Endothelial cell of umbilical vein (primary cell): ENCODE measurements around the gene ASGR1. TPM values are rescaled to one million over a fixed set of nuclear protein-coding genes. Genes with fewer than 3 reads are reported as not detected.

ENCODE experiments used
- BruUV-seq: library from RNA; stranded (reverse); fragments of 400-500 nt; replicated peaks from 2 replicates; lab custom pipeline; 2021; lab: Mats Ljungman, UMichigan
- CTCF ChIA-PET: fragments of 300-600, 350-600 bp; sonication (Branson Sonifier 250); formaldehyde crosslinking; loops from one replicate; lab custom pipeline; 2021; ENCODE audit warnings: antibody characterized with exemption, inconsistent platforms; lab: Charles Lee
- POLR2A ChIA-PET: fragments of 300-600, 350-600 bp; sonication (Branson Sonifier 250); formaldehyde crosslinking; loops from one replicate; lab custom pipeline; 2021; ENCODE audit warnings: antibody characterized with exemption, inconsistent platforms; lab: Charles Lee
- DNase-seq: peaks from one replicate; pipeline ENCODE4 v3.0.0-alpha.2; 2011; ENCODE audit warnings: low read depth, low spot score
- FAIRE-seq: peaks from 2 replicates; lab custom pipeline; 2011; peaks lifted over from hg19 to GRCh38; lab: Jason Lieb, UNC
- H2AFZ ChIP-seq: 2 replicates; pipeline ENCODE4 v1.6.0; 2012; ENCODE audit warnings: low read depth, low read length, control low read depth, inconsistent platforms
- H3K27ac ChIP-seq: 2 replicates; pipeline ENCODE4 v1.5.1; 2011; ENCODE audit warnings: low read depth, mild to moderate bottlenecking, control low read depth, low read length, moderate library complexity; ENCODE audit not compliant: insufficient read depth
- H3K27me3 ChIP-seq, 2 experiments: 2 replicates each; pipeline versions ENCODE4 v1.6.0 to v1.6.1; 2011; ENCODE audit warnings: low read length in 2 of 2, mixed read lengths in 1 of 2; ENCODE audit not compliant: control insufficient read depth in 2 of 2, insufficient read depth in 2 of 2
- H3K36me3 ChIP-seq, 2 experiments: 2 replicates in 1 of 2; 3 replicates in 1 of 2; pipeline ENCODE4 v1.5.1; 2011; ENCODE audit warnings: low read length in 2 of 2, mild to moderate bottlenecking in 1 of 2, moderate library complexity in 1 of 2; ENCODE audit not compliant: control insufficient read depth in 2 of 2, insufficient read depth in 2 of 2; ENCODE audit errors: extremely low read depth in 1 of 2
- H3K4me1 ChIP-seq: 3 replicates; pipeline ENCODE4 v1.5.1; 2011; ENCODE audit warnings: mild to moderate bottlenecking, low read length; ENCODE audit not compliant: control insufficient read depth, insufficient read depth; ENCODE audit errors: extremely low read depth
- H3K4me2 ChIP-seq: 2 replicates; pipeline ENCODE4 v1.6.1; 2011; ENCODE audit warnings: low read length, control low read depth, mixed read lengths; ENCODE audit not compliant: insufficient read depth
- H3K4me3 ChIP-seq, 3 experiments: fragments of 200-600 bp in 1 of 3; sonication (generic), shearing (Covaris generic) in 1 of 3; replicated peaks in 1 of 3; 2 replicates each; pipeline ENCODE4 v1.5.1; 2011 to 2016; ENCODE audit warnings: control low read depth in 3 of 3, low read length in 3 of 3, mild to moderate bottlenecking in 2 of 3, inconsistent platforms in 1 of 3, low read depth in 1 of 3, moderate library complexity in 1 of 3; ENCODE audit not compliant: insufficient read depth in 1 of 3
- H3K79me2 ChIP-seq: 2 replicates; pipeline ENCODE4 v1.6.0; 2012; ENCODE audit warnings: low read length, inconsistent platforms; ENCODE audit not compliant: control insufficient read depth, insufficient read depth
- H3K9ac ChIP-seq: replicated peaks from 2 replicates; pipeline ENCODE3; 2011; ENCODE audit warnings: low read length, control low read depth; ENCODE audit not compliant: insufficient read depth; ENCODE audit errors: extremely low read depth
- H3K9me1 ChIP-seq: replicated peaks from 3 replicates; pipeline ENCODE4 v1.6.0; 2011; ENCODE audit warnings: mild to moderate bottlenecking, low read length; ENCODE audit not compliant: control insufficient read depth, insufficient read depth; ENCODE audit errors: extremely low read depth
- H3K9me3 ChIP-seq: replicated peaks from 2 replicates; pipeline ENCODE4 v1.5.1; 2012; ENCODE audit warnings: low read length, inconsistent platforms; ENCODE audit not compliant: control insufficient read depth, insufficient read depth
- H4K20me1 ChIP-seq: replicated peaks from 2 replicates; pipeline ENCODE3; 2011; ENCODE audit warnings: mild to moderate bottlenecking, low read length; ENCODE audit not compliant: control insufficient read depth, insufficient read depth; ENCODE audit errors: extremely low read depth
- EZH2 ChIP-seq: IDR thresholded peaks from 2 replicates; pipeline ENCODE4 v1.6.1; 2012; ENCODE audit warnings: borderline replicate concordance, low read depth, mild to moderate bottlenecking, moderate library complexity, low read length, inconsistent platforms; ENCODE audit not compliant: severe bottlenecking
- FOS ChIP-seq: IDR thresholded peaks from 2 replicates; pipeline ENCODE4 v1.6.1; 2011; ENCODE audit warnings: mild to moderate bottlenecking, low read length, moderate library complexity, borderline replicate concordance; ENCODE audit not compliant: insufficient read depth
- GATA2 ChIP-seq: IDR thresholded peaks from 2 replicates; pipeline ENCODE4 v1.7.0; 2011; ENCODE audit warnings: low read depth, mild to moderate bottlenecking, moderate library complexity, mixed read lengths, low read length; ENCODE audit not compliant: insufficient read length, insufficient read depth
- JUN ChIP-seq: IDR thresholded peaks from 2 replicates; pipeline ENCODE4 v1.6.1; 2011; ENCODE audit warnings: borderline replicate concordance, low read depth; ENCODE audit not compliant: insufficient read length, insufficient read depth
- MAX ChIP-seq: IDR thresholded peaks from 2 replicates; pipeline ENCODE4 v1.6.1; 2011; ENCODE audit not compliant: insufficient read depth, insufficient read length
- MYC ChIP-seq: IDR thresholded peaks from one replicate; pipeline ENCODE4 v1.6.1; 2011; ENCODE audit warnings: mild to moderate bottlenecking, low read depth, low read length
- POLR2A ChIP-seq: IDR thresholded peaks from 2 replicates; pipeline ENCODE4 v1.6.1; 2012; ENCODE audit warnings: low read depth, mild to moderate bottlenecking, control low read depth, low read length
- POLR2AphosphoS5 ChIP-seq: IDR thresholded peaks from 2 replicates; pipeline ENCODE4 v1.6.1; 2012; ENCODE audit warnings: low read depth, mild to moderate bottlenecking, control low read depth, low read length, moderate library complexity; ENCODE audit not compliant: insufficient read depth
- dilution Hi-C: fragments of 300-500 bp; cut with MboI; formaldehyde crosslinking; loops from one replicate; pipeline ENCODE4 v1.15.0; 2019; ENCODE audit warnings: low sequenced_read_pairs; ENCODE audit not compliant: extremely low pct_ligation_motif_present
- intact Hi-C: fragments of 100-400 bp; cut with micrococcal nuclease; formaldehyde crosslinking; loops from one replicate; pipeline ENCODE4 v1.10.0; 2022
- polyA plus RNA-seq, 4 experiments: library from polyadenylated mRNA; depleted of rRNA in 3 of 4; stranded (reverse) in 3 of 4; unstranded in 1 of 4; fragments of >200 nt; gene quantifications; 2 replicates each; pipeline versions ENCODE4 v1.2.1 to v1.2.3, GENCODE V29; 2011 to 2012; ENCODE audit warnings: missing spikeins in 1 of 4
- total RNA-seq: library from RNA; stranded (reverse); gene quantifications from 2 replicates; pipeline ENCODE4 v1.2.3, GENCODE V29; 2021
- TF ChIP-seq, protein P1 (sequence below), 2 donors: IDR thresholded peaks; 1 replicate in 1 of 2; 2 replicates in 1 of 2; pipeline ENCODE4 v1.5.1; 2011; ENCODE audit warnings: low read length in 2 of 2, mild to moderate bottlenecking in 2 of 2, moderate library complexity in 2 of 2, control low read depth in 1 of 2, inconsistent platforms in 1 of 2, low read depth in 1 of 2; ENCODE audit not compliant: insufficient read depth in 1 of 2; ENCODE audit errors: extremely low read depth in 1 of 2

The ASGR1 gene
- total and polyA plus RNA-seq, 2 donors (not counting 3 experiments of a cell fraction or from before 2014, with no cell fraction given), result 10.2 to 12.5 TPM

DNA sequence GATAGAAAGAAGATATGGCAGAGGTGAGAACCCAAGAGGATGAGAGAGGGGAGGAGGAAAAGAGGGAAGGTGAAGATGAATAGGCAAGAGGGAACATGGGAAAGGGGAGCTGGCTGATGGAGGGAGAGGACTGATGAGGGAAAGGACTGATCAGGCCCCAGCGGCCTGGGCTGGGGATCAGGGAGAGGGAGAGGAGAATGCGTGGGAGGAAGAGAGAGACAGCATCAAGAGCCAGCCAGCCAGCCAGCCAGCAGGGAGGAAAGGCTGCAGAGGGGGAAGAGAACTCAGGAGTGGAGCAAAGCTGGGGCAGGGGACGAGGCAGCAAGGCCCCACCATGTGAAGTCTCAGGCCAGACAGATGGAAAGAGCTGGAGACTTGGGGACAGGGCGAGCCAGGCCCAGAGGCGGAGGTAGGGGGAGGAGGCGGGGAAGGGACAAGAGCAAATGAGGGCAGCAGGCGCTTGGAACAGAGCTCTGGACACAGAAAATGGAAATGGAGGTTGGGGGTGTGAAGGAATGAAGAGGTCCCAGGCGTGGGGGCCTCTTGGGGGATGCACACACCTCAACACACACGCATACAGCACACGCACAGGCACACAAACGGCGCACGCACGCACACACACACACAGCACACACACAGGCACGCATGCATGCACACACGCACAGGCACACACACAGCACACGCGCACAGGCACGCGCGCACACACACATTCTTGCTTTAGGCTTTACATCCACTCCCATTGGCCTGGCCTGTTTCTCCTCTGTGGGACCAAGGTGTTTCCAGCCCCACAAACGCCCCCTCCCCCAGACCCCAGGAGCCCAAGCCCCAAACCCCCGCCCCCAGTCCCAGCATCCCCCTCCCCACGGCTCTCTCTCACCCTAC lies 28.2 kb upstream of the ASGR1 start:
- no peak for DNase-seq
- Histone ChIP-seq H3K9me3 (no peaks in the 10 kb centered on the region), H3K27ac (no peak overlapping the region), H3K9me1 (no peaks in the 10 kb centered on the region), H2AFZ (no peak overlapping the region), H4K20me1 (no peaks in the 10 kb centered on the region), H3K79me2 (peaks cover 5% of the 10 kb centered on the region), H3K27me3 (no peaks in the 10 kb centered on the region), H3K9ac (no peak overlapping the region), H3K36me3 (peaks cover 3 to 15% of the 10 kb centered on the region in 2 experiments), H3K4me3 (no peak overlapping the region), H3K4me1 (peaks cover 6% of the 10 kb centered on the region), H3K4me2 (no peak overlapping the region)
- ChIA-PET CTCF (interaction anchor here (1.0 kb wide), 1 partner anchor 162 kb away, joined by 3 read pairs; no protein-coding TSS in a partner anchor), POLR2A (no interaction called here)
- no peak for FAIRE-seq
- no TSS peak for BruUV-seq
- intact Hi-C loops (no loop called here), dilution Hi-C loops (no loop called here)
- TF ChIP-seq POLR2AphosphoS5, result no peak
- TF ChIP-seq JUN, result no peak
- TF ChIP-seq POLR2A, result no peak
- TF ChIP-seq FOS, result no peak
- TF ChIP-seq, protein P1, sequence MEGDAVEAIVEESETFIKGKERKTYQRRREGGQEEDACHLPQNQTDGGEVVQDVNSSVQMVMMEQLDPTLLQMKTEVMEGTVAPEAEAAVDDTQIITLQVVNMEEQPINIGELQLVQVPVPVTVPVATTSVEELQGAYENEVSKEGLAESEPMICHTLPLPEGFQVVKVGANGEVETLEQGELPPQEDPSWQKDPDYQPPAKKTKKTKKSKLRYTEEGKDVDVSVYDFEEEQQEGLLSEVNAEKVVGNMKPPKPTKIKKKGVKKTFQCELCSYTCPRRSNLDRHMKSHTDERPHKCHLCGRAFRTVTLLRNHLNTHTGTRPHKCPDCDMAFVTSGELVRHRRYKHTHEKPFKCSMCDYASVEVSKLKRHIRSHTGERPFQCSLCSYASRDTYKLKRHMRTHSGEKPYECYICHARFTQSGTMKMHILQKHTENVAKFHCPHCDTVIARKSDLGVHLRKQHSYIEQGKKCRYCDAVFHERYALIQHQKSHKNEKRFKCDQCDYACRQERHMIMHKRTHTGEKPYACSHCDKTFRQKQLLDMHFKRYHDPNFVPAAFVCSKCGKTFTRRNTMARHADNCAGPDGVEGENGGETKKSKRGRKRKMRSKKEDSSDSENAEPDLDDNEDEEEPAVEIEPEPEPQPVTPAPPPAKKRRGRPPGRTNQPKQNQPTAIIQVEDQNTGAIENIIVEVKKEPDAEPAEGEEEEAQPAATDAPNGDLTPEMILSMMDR (IDR thresholded peaks at IDR 0.05; ENCODE audit: extremely low read depth in 1 of 2, insufficient read depth in 1 of 2, low read depth in 1 of 2, low read length in 2 of 2), result no peak
- TF ChIP-seq MYC, result no peak
- TF ChIP-seq EZH2, result no peak
- TF ChIP-seq GATA2, result no peak
- no peak for TF ChIP-seq MAX
